BLaER1 treated with 17β-estradiol and CSF1 and Interleukin-3, amounts not matched to agents 10 nM and 100 nM (cell line): ENCODE results near the gene MYO18A.
A peak's percentile ranks its signal among the peaks of the same experiment; 100 is the strongest.

ENCODE experiments used
- H3K27ac ChIP-seq, 11 experiments: shearing (Covaris generic); formaldehyde crosslinking; 2 replicates each; pipeline ENCODE4 v1.8.1; 2022
- H3K27me3 ChIP-seq, 11 experiments: shearing (Covaris generic); formaldehyde crosslinking; 2 replicates each; pipeline ENCODE4 v1.8.1; 2022
- H3K36me3 ChIP-seq, 11 experiments: shearing (Covaris generic); formaldehyde crosslinking; 2 replicates each; pipeline ENCODE4 v1.8.1; 2022
- H3K4me1 ChIP-seq, 10 experiments: shearing (Covaris generic); formaldehyde crosslinking; 2 replicates each; pipeline ENCODE4 v1.8.1; 2022
- H3K4me2 ChIP-seq, 11 experiments: shearing (Covaris generic); formaldehyde crosslinking; 2 replicates each; pipeline ENCODE4 v1.8.1; 2022
- H3K4me3 ChIP-seq, 10 experiments: shearing (Covaris generic); formaldehyde crosslinking; 2 replicates each; pipeline ENCODE4 v1.8.1; 2022
- H3K9ac ChIP-seq, 11 experiments: shearing (Covaris generic); formaldehyde crosslinking; 2 replicates each; pipeline ENCODE4 v1.8.1; 2022
- H3K9me3 ChIP-seq, 11 experiments: shearing (Covaris generic); formaldehyde crosslinking; replicated peaks in 1 of 11; 2 replicates each; pipeline ENCODE4 v1.8.1; 2022
- H4K20me1 ChIP-seq, 11 experiments: shearing (Covaris generic); formaldehyde crosslinking; 2 replicates each; pipeline ENCODE4 v1.8.1; 2022
- Cebpa-rat ChIP-seq, 11 experiments: shearing (Covaris generic); IDR thresholded peaks; 2 replicates each; pipeline ENCODE4 v1.8.1; 2022

The MYO18A gene

GRCh38 chr17:29110372-29110757 lies 69.8 kb downstream of the MYO18A start:
- Histone ChIP-seq H3K27me3 (no peaks in the 10 kb centered on the region), H3K27ac (peak overlapping the region in 10 of 11 experiments; percentile 7 to 96 (median 92); a peak in 17 of 22 replicates), H3K4me1 (peaks cover 65 to 100% (median 96%) of the 10 kb centered on the region in 10 experiments), H3K36me3 (peaks cover 59 to 83% (median 75%) of the 10 kb centered on the region in 11 experiments), H4K20me1 (peaks cover 0 to 54% (median 16%) of the 10 kb centered on the region in 11 experiments; a peak in 7 of 22 replicates), H3K4me3 (no peak overlapping the region), H3K9me3 (no peaks in the 10 kb centered on the region), H3K9ac (peak overlapping the region; percentile 3 to 87 (median 79); a peak in 19 of 22 replicates), H3K4me2 (peak overlapping the region in 9 of 11 experiments; percentile 14 to 99 (median 97); a peak in 16 of 22 replicates)
- no peak for TF ChIP-seq Cebpa-rat (IDR thresholded peaks at IDR 0.05)

- Histone ChIP-seq H3K27me3 (no peaks in the 10 kb centered on the region), H3K9me3 (no peaks in the 10 kb centered on the region), H3K27ac (peak overlapping the region in 9 of 11 experiments; percentile 7 to 96 (median 93); a peak in 16 of 22 replicates), H4K20me1 (peaks cover 0 to 49% (median 16%) of the 10 kb centered on the region in 11 experiments; a peak in 7 of 22 replicates), H3K36me3 (peaks cover 63 to 83% (median 75%) of the 10 kb centered on the region in 11 experiments), H3K9ac (peak overlapping the region; percentile 3 to 87 (median 79); a peak in 18 of 22 replicates), H3K4me2 (peak overlapping the region in 8 of 11 experiments; percentile 14 to 99 (median 97); a peak in 16 of 22 replicates), H3K4me1 (peaks cover 59 to 97% (median 89%) of the 10 kb centered on the region in 10 experiments), H3K4me3 (no peak overlapping the region)
- TF ChIP-seq Cebpa-rat (IDR thresholded peaks at IDR 0.05), result no peak
Observed at GRCh38 chr17:29109477-29110371, 70.5 kb downstream of the MYO18A start.

GRCh38 chr17:29108823-29109476 lies 71.2 kb downstream of the MYO18A start:
- H3K9ac ChIP-seq, result peak overlapping the region; percentile 3 to 87 (median 75); a peak in 15 of 22 replicates
- TF ChIP-seq Cebpa-rat (IDR thresholded peaks at IDR 0.05), result no peak
- peaks cover 51 to 96% (median 82%) of the 10 kb centered on the region in 10 experiments for H3K4me1 ChIP-seq
- H3K36me3 ChIP-seq, result peaks cover 67 to 84% (median 78%) of the 10 kb centered on the region in 11 experiments
- H3K27ac ChIP-seq, result peak overlapping the region in 8 of 11 experiments; percentile 7 to 96 (median 88); a peak in 13 of 22 replicates
- no peaks in the 10 kb centered on the region for H3K27me3 ChIP-seq
- H3K4me3 ChIP-seq, result no peak overlapping the region
- H3K4me2 ChIP-seq, result peak overlapping the region in 8 of 11 experiments; percentile 3 to 99 (median 97); a peak in 15 of 22 replicates
- no peaks in the 10 kb centered on the region for H3K9me3 ChIP-seq
- H4K20me1 ChIP-seq, result peaks cover 0 to 51% (median 21%) of the 10 kb centered on the region in 11 experiments; a peak in 8 of 22 replicates

- Histone ChIP-seq H3K36me3 (peaks cover 75 to 86% (median 85%) of the 10 kb centered on the region in 11 experiments), H3K27ac (peak overlapping the region in 9 of 11 experiments; percentile 22 to 96 (median 58); a peak in 16 of 22 replicates), H3K9ac (peak overlapping the region in 10 of 11 experiments; percentile 6 to 77 (median 38); a peak in 16 of 22 replicates), H3K4me2 (peak overlapping the region in 8 of 11 experiments; percentile 3 to 99 (median 96); a peak in 15 of 22 replicates), H3K9me3 (no peaks in the 10 kb centered on the region), H4K20me1 (peaks cover 0 to 58% (median 25%) of the 10 kb centered on the region in 11 experiments; a peak in 16 of 22 replicates), H3K4me3 (no peak overlapping the region), H3K4me1 (peaks cover 44 to 96% (median 81%) of the 10 kb centered on the region in 10 experiments), H3K27me3 (no peaks in the 10 kb centered on the region)
- no peak for TF ChIP-seq Cebpa-rat (IDR thresholded peaks at IDR 0.05)
Observed at GRCh38 chr17:29107933-29108822, 72.0 kb downstream of the MYO18A start.

- Histone ChIP-seq H3K27ac (peak overlapping the region; percentile 5 to 93 (median 56); a peak in 16 of 22 replicates), H3K9ac (peak overlapping the region; percentile 6 to 77 (median 35); a peak in 17 of 22 replicates), H3K4me2 (peak overlapping the region in 8 of 11 experiments; percentile 39 to 99 (median 96); a peak in 15 of 22 replicates), H3K4me3 (peak overlapping the region in 2 of 10 experiments; percentile 11 to 13; a peak in 2 of 20 replicates), H3K36me3 (peaks cover 86 to 97% (median 96%) of the 10 kb centered on the region in 11 experiments), H3K4me1 (peaks cover 33 to 96% (median 74%) of the 10 kb centered on the region in 10 experiments), H3K27me3 (no peaks in the 10 kb centered on the region), H4K20me1 (peaks cover 2 to 58% (median 36%) of the 10 kb centered on the region in 11 experiments; a peak in 17 of 22 replicates), H3K9me3 (no peaks in the 10 kb centered on the region)
- no peak for TF ChIP-seq Cebpa-rat (IDR thresholded peaks at IDR 0.05)
Observed at GRCh38 chr17:29107084-29107483, 73.1 kb downstream of the MYO18A start.

GRCh38 chr17:29103341-29103740 lies 76.9 kb downstream of the MYO18A start:
- Histone ChIP-seq H3K4me3 (no peak overlapping the region), H3K4me1 (peaks cover 0 to 64% (median 37%) of the 10 kb centered on the region in 10 experiments; a peak in 18 of 20 replicates), H3K27ac (peak overlapping the region in 6 of 11 experiments; percentile 7 to 50 (median 21); a peak in 7 of 22 replicates), H3K9ac (peak overlapping the region in 8 of 11 experiments; percentile 10 to 64 (median 32); a peak in 7 of 22 replicates), H3K9me3 (no peaks in the 10 kb centered on the region), H3K4me2 (peak overlapping the region in 2 of 11 experiments; percentile 17 to 71; a peak in 4 of 22 replicates), H4K20me1 (peaks cover 17 to 81% (median 44%) of the 10 kb centered on the region in 11 experiments; a peak in 18 of 22 replicates), H3K36me3 (peaks cover 91 to 100% (median 100%) of the 10 kb centered on the region in 11 experiments), H3K27me3 (no peaks in the 10 kb centered on the region)
- TF ChIP-seq Cebpa-rat (IDR thresholded peaks at IDR 0.05), result no peak

- H3K27ac ChIP-seq, result peak overlapping the region in 7 of 11 experiments; percentile 7 to 50 (median 16); a peak in 9 of 22 replicates
- no peak for TF ChIP-seq Cebpa-rat (IDR thresholded peaks at IDR 0.05)
Observed at GRCh38 chr17:29102741-29103181, 77.4 kb downstream of the MYO18A start.

More at GRCh38 chr17:29102741-29103181, 77.4 kb downstream of the MYO18A start:
- Histone ChIP-seq H4K20me1 (peaks cover 22 to 86% (median 49%) of the 10 kb centered on the region in 11 experiments; a peak in 18 of 22 replicates), H3K4me3 (no peak overlapping the region), H3K9ac (peak overlapping the region in 8 of 11 experiments; percentile 10 to 64 (median 44); a peak in 10 of 22 replicates), H3K36me3 (peaks cover 91 to 100% (median 100%) of the 10 kb centered on the region in 11 experiments), H3K4me1 (peaks cover 0 to 58% (median 31%) of the 10 kb centered on the region in 10 experiments; a peak in 18 of 20 replicates), H3K9me3 (no peaks in the 10 kb centered on the region), H3K4me2 (peak overlapping the region in 3 of 11 experiments; percentile 17 to 71 (median 21); a peak in 5 of 22 replicates), H3K27me3 (no peaks in the 10 kb centered on the region)
